ENCODE results near the gene IL2RG. TPM values are rescaled to one million over a fixed set of nuclear protein-coding genes. Genes with fewer than 3 reads are reported as not detected.

The IL2RG gene
- total RNA-seq, 1 experiment from 2014 or later = not detected

GRCh38 chrX:71144651-71145050, 33.3 kb upstream of the IL2RG start, which contains the start of gene NLGN3:
NLGN3 (plus strand) TSS chrX:71144841; CDS start chrX:71147750, 2,909 bp downstream.
- peaks cover 10% of the 10 kb centered on the region for H3K4me1 ChIP-seq (ENCODE audit: insufficient read depth, low read length)
- no peaks in the 10 kb centered on the region for H3F3A ChIP-seq (ENCODE audit: low read length, unreplicated experiment)
- H3K9ac ChIP-seq (ENCODE audit: low read length) = no peak within 1 kb of the TSS
- intact Hi-C loops (cut with micrococcal nuclease) = no loop called here
- no peaks in the 10 kb centered on the region for H4K20me1 ChIP-seq (ENCODE audit: low read length)
- DNase-seq (no peak), ATAC-seq (no peak)
- no peak within 1 kb of the TSS for H3K27ac ChIP-seq (ENCODE audit: low read length)
- TF ChIP-seq EZH2 (IDR thresholded peaks at IDR 0.05; ENCODE audit: low read length, unreplicated experiment) (no peak), CTCF (conservative IDR thresholded peaks at IDR 0.05; ENCODE audit: low read depth, low read length) (no peak), EZH2phosphoT487 (IDR thresholded peaks at IDR 0.05; ENCODE audit: borderline replicate concordance, low read length) (no peak)
- ChIA-PET CTCF (no interaction called here), POLR2A (ENCODE audit: unreplicated experiment) (interaction anchor here (0.7 kb wide), 1 partner anchor 26 kb away, joined by 3 read pairs; the partner anchor contains the start of gene MED12)
- H3K9me3 ChIP-seq (ENCODE audit: low read length) = no peaks in the 10 kb centered on the region
- peak within 1 kb of the TSS; percentile 77; the same call in 1 of the 2 replicates for H3K4me2 ChIP-seq (ENCODE audit: low read length)
- H2AFZ ChIP-seq (ENCODE audit: low read length) = no peak within 1 kb of the TSS
- no peaks in the 10 kb centered on the region for H3K79me2 ChIP-seq (ENCODE audit: low read length)
- H3K9me2 ChIP-seq (replicated peaks; ENCODE audit: low read length) = no peaks in the 10 kb centered on the region
- no TSS peak for BruUV-seq (replicated peaks)
- H3K4me3 ChIP-seq (ENCODE audit: low read length) = no peak within 1 kb of the TSS
- H3K36me3 ChIP-seq (ENCODE audit: low read depth, low read length) = no peaks in the 10 kb centered on the region
- no peaks in the 10 kb centered on the region for H3K27me3 ChIP-seq (ENCODE audit: low read length)

GRCh38 chrX:71143508-71143907, 32.1 kb upstream of the IL2RG start:
- TSS peak; percentile 30 for BruUV-seq (replicated peaks)

More at GRCh38 chrX:71143508-71143907, 32.1 kb upstream of the IL2RG start:
- H2AFZ ChIP-seq (ENCODE audit: low read length) = no peak overlapping the region
- H3K4me2 ChIP-seq (ENCODE audit: low read length) = no peak overlapping the region
- POLR2A ChIA-PET (ENCODE audit: unreplicated experiment) = no interaction called here
- no peaks in the 10 kb centered on the region for H3F3A ChIP-seq (ENCODE audit: low read length, unreplicated experiment)
- DNase-seq (no peak), ATAC-seq (no peak)
- CTCF ChIA-PET = no interaction called here
- no peak overlapping the region for H3K9ac ChIP-seq (ENCODE audit: low read length)
- H3K4me3 ChIP-seq (ENCODE audit: low read length) = no peak overlapping the region
- H4K20me1 ChIP-seq (ENCODE audit: low read length) = no peaks in the 10 kb centered on the region
- TF ChIP-seq CTCF (conservative IDR thresholded peaks at IDR 0.05; ENCODE audit: low read depth, low read length) (no peak), EZH2phosphoT487 (IDR thresholded peaks at IDR 0.05; ENCODE audit: borderline replicate concordance, low read length) (no peak), EZH2 (IDR thresholded peaks at IDR 0.05; ENCODE audit: low read length, unreplicated experiment) (no peak)
- H3K9me2 ChIP-seq (replicated peaks; ENCODE audit: low read length) = no peaks in the 10 kb centered on the region
- H3K27me3 ChIP-seq (ENCODE audit: low read length) = no peaks in the 10 kb centered on the region
- H3K79me2 ChIP-seq (ENCODE audit: low read length) = no peaks in the 10 kb centered on the region
- peaks cover 10% of the 10 kb centered on the region for H3K4me1 ChIP-seq (ENCODE audit: insufficient read depth, low read length)
- H3K9me3 ChIP-seq (ENCODE audit: low read length) = no peaks in the 10 kb centered on the region
- H3K27ac ChIP-seq (ENCODE audit: low read length) = no peak overlapping the region
- intact Hi-C loops (cut with micrococcal nuclease) = no loop called here
- H3K36me3 ChIP-seq (ENCODE audit: low read depth, low read length) = no peaks in the 10 kb centered on the region; the same call in 1 of the 2 replicates
